Measurements from ENCODE around the gene ARHGEF28. TPM values are rescaled to one million over a fixed set of nuclear protein-coding genes. Genes with fewer than 3 reads are reported as not detected.

ARHGEF28 gene
- polyA plus RNA-seq, 3 donors, result 50.6 to 53.2 (median 51.1) TPM

GRCh38 chr5:73728493-73729273 lies 102.7 kb downstream of the ARHGEF28 start:
- no peak for DNase-seq (ENCODE audit: low read depth in 3 of 3, low spot score in 2 of 3)

- DNase-seq (ENCODE audit: low read depth in 3 of 3, low spot score in 2 of 3), result no peak
Observed at GRCh38 chr5:73729329-73729728, 103.3 kb downstream of the ARHGEF28 start.

GRCh38 chr5:73732045-73732444 lies 106.0 kb downstream of the ARHGEF28 start:
- DNase-seq (ENCODE audit: low read depth in 3 of 3, low spot score in 2 of 3), result no peak

- no peak for DNase-seq (ENCODE audit: low read depth in 3 of 3, low spot score in 2 of 3)
Observed at GRCh38 chr5:73733219-73733618, 107.2 kb downstream of the ARHGEF28 start.

GRCh38 chr5:73735032-73735734 lies 109.2 kb downstream of the ARHGEF28 start:
- no peak for DNase-seq (ENCODE audit: low read depth in 3 of 3, low spot score in 2 of 3)

- no peak for DNase-seq (ENCODE audit: low read depth in 3 of 3, low spot score in 2 of 3)
Observed at GRCh38 chr5:73739650-73740049, 113.7 kb downstream of the ARHGEF28 start.

- DNase-seq (ENCODE audit: low read depth in 3 of 3, low spot score in 2 of 3), result no peak
Observed at GRCh38 chr5:73740274-73740790, 114.3 kb downstream of the ARHGEF28 start.

- no peak for DNase-seq (ENCODE audit: low read depth in 3 of 3, low spot score in 2 of 3)
Observed at GRCh38 chr5:73743161-73743560, 117.2 kb downstream of the ARHGEF28 start.

- DNase-seq (ENCODE audit: low read depth in 3 of 3, low spot score in 2 of 3), result no peak
Observed at GRCh38 chr5:73745836-73746235, 119.8 kb downstream of the ARHGEF28 start.

GRCh38 chr5:73746608-73747007 lies 120.6 kb downstream of the ARHGEF28 start:
- DNase-seq (ENCODE audit: low read depth in 3 of 3, low spot score in 2 of 3), result no peak

- no peak for DNase-seq (ENCODE audit: low read depth in 3 of 3, low spot score in 2 of 3)
Observed at GRCh38 chr5:73747696-73748380, 121.8 kb downstream of the ARHGEF28 start.

- no peak for DNase-seq (ENCODE audit: low read depth in 3 of 3, low spot score in 2 of 3)
Observed at GRCh38 chr5:73748510-73749400, 122.8 kb downstream of the ARHGEF28 start.

GRCh38 chr5:73749485-73750270 lies 123.7 kb downstream of the ARHGEF28 start:
- DNase-seq (ENCODE audit: low read depth in 3 of 3, low spot score in 2 of 3), result no peak

GRCh38 chr5:73751254-73751914 lies 125.4 kb downstream of the ARHGEF28 start:
- no peak for DNase-seq (ENCODE audit: low read depth in 3 of 3, low spot score in 2 of 3)

GRCh38 chr5:73754254-73754653 lies 128.3 kb downstream of the ARHGEF28 start:
- DNase-seq (ENCODE audit: low read depth in 3 of 3, low spot score in 2 of 3), result no peak

- DNase-seq (ENCODE audit: low read depth in 3 of 3, low spot score in 2 of 3), result no peak
Observed at GRCh38 chr5:73757416-73757815, 131.4 kb downstream of the ARHGEF28 start.

GRCh38 chr5:73759771-73760170 lies 133.8 kb downstream of the ARHGEF28 start:
- no peak for DNase-seq (ENCODE audit: low read depth in 3 of 3, low spot score in 2 of 3)

- DNase-seq (ENCODE audit: low read depth in 3 of 3, low spot score in 2 of 3), result no peak
Observed at GRCh38 chr5:73763300-73764032, 137.5 kb downstream of the ARHGEF28 start.
